SIG-M5 treated with dmso at 0.1 percent for 504 hours (cell line): ENCODE measurements around the gene ATP2A1.
"Not testable (repeated sequence)": the region's sequence is repeated elsewhere in the genome, so short reads cannot be mapped to it uniquely, and the experiment has no call there.

Source experiments
- DNase-seq: peaks from one replicate; lab custom pipeline; 2025; ENCODE audit not compliant: unreplicated experiment; lab: John Stamatoyannopoulos, UW

Gene ATP2A1

DNA sequence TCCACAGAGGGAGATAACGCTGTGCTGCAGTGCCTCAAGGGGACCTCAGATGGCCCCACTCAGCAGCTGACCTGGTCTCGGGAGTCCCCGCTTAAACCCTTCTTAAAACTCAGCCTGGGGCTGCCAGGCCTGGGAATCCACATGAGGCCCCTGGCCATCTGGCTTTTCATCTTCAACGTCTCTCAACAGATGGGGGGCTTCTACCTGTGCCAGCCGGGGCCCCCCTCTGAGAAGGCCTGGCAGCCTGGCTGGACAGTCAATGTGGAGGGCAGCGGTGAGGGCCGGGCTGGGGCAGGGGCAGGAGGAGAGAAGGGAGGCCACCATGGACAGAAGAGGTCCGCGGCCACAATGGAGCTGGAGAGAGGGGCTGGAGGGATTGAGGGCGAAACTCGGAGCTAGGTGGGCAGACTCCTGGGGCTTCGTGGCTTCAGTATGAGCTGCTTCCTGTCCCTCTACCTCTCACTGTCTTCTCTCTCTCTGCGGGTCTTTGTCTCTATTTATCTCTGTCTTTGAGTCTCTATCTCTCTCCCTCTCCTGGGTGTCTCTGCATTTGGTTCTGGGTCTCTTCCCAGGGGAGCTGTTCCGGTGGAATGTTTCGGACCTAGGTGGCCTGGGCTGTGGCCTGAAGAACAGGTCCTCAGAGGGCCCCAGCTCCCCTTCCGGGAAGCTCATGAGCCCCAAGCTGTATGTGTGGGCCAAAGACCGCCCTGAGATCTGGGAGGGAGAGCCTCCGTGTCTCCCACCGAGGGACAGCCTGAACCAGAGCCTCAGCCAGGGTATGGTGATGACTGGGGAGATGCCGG, 54.3 kb downstream of the ATP2A1 start:
- no peak for DNase-seq

DNA sequence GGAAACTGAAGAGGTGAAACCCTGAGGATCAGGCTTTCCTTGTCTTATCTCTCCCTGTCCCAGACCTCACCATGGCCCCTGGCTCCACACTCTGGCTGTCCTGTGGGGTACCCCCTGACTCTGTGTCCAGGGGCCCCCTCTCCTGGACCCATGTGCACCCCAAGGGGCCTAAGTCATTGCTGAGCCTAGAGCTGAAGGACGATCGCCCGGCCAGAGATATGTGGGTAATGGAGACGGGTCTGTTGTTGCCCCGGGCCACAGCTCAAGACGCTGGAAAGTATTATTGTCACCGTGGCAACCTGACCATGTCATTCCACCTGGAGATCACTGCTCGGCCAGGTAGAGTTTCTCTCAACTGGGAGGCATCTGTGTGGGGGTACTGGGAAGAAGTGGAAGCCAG, 54.9 kb downstream of the ATP2A1 start:
- no peak for DNase-seq

DNA sequence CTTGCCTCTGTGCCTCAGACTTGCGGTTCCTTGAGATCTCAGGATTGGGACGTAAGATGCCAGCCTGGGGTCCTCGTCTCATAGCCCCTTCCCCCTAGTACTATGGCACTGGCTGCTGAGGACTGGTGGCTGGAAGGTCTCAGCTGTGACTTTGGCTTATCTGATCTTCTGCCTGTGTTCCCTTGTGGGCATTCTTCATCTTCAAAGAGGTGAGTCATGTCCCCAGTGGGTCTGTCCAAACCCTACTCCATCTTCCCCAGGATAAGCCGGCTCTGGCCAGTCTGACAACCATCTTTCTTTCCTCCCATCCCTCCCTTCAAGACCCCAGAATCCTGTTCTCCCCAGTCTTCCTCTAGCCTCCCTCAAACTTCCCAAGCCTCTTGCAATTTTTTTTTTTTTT, 57.1 kb downstream of the ATP2A1 start:
- DNase-seq: no peak

DNA sequence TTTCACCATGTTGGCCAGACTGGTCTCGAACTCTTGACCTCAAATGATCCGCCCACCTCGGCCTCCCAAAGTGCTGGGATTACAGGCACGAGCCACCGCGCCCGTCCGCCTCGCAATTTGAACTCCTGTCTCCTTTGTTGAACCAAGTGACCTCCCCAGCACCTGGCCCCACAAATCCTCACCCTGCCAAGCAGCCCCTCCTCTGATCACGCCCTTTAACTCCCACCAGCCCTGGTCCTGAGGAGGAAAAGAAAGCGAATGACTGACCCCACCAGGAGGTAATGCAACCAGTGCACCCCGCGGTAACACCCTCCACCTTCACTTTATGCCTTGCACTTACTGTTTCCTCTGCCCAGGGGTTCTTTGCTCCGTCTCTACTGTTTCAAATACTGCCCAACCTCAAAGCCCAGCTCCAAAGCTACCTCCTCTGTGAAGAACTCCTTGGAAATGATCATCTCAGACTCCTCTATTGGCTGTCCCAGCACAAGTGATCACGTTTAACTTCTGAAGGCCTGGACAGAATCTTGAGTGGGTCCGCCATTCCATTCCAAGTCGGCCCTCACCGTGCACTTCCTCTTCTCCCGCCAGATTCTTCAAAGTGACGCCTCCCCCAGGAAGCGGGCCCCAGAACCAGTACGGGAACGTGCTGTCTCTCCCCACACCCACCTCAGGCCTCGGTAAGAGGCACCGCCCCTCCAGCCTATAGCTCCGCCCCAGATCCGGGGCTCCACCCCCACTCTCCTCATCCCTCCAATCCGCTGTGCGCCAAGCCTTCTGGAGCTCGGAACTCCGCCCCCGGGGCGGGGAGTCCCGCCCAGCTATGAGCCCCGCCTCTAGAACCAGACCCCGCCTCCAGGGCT, 57.9 kb downstream of the ATP2A1 start:
- DNase-seq: peak; percentile 91

DNA sequence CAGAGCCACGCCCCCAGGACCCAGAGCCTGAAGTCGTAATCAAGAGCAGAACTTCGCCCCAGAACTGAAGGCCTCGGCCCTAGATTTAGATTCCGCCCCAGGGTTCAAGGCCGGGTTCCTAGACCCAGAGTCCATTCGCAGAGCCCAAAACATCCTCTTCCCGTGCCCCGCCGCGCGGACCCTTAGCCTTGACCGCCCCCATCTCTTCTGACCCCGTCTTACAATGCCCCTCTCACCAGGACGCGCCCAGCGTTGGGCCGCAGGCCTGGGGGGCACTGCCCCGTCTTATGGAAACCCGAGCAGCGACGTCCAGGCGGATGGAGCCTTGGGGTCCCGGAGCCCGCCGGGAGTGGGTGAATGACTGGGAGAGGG, 58.5 kb downstream of the ATP2A1 start:
- DNase-seq: no peak

DNA sequence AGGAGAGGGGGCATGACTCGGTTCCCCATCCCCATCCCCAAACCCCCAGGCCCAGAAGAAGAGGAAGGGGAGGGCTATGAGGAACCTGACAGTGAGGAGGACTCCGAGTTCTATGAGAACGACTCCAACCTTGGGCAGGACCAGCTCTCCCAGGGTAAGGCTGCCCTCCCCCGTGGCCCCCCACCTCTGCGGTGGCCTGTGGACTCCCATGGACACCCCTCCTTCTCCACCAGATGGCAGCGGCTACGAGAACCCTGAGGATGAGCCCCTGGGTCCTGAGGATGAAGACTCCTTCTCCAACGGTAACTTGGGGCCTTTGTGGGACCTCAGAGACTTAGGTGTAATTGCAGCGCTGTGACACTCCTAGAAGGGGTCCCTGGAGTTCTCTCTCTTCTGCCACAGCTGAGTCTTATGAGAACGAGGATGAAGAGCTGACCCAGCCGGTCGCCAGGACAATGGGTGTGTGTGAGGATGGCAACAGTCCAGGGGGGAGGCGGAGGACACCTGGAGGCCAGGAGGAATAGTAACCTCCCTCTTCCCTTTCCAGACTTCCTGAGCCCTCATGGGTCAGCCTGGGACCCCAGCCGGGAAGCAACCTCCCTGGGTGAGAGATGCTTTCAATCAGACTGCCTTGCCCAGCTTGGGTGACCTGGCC, 59.1 kb downstream of the ATP2A1 start:
- no peak for DNase-seq

DNA sequence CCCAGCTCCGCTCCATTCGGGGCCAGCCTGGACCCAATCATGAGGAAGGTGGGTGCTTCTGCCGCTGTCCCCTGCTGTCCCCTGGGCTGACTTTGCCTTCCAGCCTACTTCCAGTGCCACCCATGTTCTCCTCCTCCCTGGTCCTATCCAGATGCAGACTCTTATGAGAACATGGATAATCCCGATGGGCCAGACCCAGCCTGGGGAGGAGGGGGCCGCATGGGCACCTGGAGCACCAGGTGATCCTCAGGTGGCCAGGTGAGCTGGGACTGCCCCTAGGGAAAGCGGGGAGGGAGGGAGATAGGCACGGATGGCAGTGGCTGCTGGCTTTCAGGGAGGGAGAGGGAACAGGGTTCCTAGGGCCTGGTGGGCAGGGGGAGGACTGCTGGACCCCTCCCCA, 60.4 kb downstream of the ATP2A1 start:
- DNase-seq: no peak

DNA sequence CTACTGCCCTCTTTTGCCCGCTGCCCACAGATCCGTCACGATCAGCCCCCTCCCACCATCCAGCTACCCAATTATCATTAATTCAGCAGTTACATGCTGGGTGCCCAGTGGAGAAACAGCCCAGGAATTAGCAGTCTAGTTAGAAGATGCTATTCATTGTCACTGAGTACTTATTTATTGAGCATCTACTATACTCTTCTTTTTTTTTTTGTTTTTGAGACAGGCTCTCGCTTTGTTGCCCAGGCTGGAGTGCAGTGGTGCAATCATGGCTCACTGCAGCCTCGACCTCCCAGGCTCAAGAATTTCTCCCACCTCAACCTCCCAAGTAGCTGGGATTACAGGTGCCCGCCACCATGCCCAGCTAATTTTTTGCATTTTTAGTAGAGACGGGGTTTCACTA, 61.5 kb downstream of the ATP2A1 start:
- not testable (repeated sequence) for DNase-seq

DNA sequence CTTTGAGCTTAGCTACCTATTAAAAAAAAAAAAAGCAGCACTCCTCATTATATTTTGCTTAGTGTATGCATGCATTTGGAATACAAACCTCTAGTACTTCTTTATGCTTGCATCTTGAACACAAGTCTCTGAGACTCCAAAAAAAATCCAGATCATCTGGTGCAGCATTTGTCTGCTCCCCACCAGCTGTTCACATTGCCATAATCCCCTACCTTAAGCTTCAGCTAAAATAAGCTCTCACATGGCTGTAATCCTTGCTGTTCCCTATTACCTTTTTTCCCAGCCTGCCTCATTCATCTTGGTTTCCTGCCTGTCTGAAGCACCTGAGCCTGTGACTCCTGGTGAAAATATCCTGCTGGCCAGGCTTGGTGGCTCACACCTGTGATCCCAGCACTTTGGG, 65.0 kb downstream of the ATP2A1 start:
- DNase-seq: no peak

DNA sequence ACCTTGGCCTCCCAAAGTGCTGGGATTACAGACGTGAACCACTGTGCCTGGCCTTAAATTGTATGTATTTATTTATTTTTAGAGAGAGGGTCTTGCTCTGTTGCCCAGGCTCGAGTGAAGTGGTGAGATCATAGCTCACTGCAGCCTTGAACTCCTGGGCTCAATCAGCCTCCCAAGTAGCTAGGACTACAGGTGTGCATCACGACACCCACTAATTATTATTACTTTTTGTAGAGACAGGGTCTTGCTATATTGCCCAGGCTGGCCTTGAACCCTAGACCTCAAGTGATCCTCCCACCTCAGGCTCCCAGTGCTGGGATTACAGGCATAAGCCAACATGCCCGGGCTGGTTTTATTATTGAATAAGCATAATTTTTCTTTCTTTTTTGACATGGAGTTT, 68.4 kb downstream of the ATP2A1 start:
- no peak for DNase-seq

DNA sequence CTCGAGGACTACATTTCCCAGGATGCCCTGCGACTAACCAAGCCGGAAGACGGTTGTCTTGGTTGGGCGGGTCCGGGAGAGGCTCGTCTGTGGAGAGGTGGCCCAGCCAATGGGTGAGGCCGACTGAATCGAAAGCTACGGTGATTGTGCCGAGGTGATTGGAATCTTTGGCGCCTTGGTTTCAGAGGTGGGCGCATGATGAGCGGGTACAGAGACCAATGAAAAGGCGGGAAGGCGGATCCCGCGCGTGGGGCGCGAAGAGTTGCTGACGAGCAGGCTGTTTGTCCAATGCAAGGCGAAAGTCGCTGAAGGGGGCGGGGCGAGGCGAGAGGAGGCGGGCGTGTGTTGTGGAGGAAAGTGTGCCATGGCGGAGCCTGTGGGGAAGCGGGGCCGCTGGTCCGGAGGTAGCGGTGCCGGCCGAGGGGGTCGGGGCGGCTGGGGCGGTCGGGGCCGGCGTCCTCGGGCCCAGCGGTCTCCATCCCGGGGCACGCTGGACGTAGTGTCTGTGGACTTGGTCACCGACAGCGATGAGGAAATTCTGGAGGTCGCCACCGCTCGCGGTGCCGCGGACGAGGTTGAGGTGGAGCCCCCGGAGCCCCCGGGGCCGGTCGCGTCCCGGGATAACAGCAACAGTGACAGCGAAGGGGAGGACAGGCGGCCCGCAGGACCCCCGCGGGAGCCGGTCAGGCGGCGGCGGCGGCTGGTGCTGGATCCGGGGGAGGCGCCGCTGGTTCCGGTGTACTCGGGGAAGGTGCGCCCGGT, 72.5 kb downstream of the ATP2A1 start, which contains the start of gene NFATC2IP:
NFATC2IP (plus strand) TSS at position 290 of the 762 bp plus-strand sequence; CDS start at position 365, 75 bp downstream.
- DNase-seq: peak; percentile 99

DNA sequence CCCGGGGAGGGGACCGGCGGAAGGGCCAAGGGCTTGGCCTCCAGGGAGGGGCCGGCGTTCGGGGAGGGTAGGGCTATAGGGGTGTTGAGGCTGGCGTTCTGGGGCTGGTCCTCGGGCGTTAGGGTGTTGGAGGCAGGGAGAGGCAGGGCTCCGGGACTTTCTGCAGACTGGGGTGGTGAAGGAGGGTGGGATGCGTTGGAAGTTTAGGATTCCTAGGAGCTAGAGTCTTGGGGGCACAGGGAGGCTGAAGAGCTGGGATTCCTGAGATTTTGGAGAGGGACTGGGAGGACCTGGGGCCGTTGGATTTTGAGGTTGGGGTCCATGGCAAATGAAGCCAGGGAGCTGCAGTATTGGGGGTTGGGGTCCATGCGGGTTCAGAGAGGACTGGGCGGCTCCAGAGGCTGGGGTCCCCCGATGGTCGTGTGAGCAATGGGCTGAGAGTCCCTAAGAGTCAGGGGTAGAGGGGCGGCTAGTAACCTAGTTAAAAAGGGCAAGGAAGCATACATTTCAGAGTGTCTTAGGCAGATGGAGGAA, 73.2 kb downstream of the ATP2A1 start:
- no peak for DNase-seq
